T47D (cell line): ENCODE measurements around the gene DCC.
A peak's percentile ranks its signal among the peaks of the same experiment; 100 is the strongest.

Experiments used
- DNase-seq, 2 experiments: peaks; one replicate each; pipeline versions ENCODE4 v3.0.0 to v3.0.0-alpha.2; 2011 to 2012; ENCODE audit warnings: low read depth in 1 of 2, low spot score in 1 of 2
- JUND ChIP-seq: IDR thresholded peaks from 2 replicates; pipeline ENCODE4 v1.6.1; 2012; ENCODE audit warnings: low read depth
- in situ Hi-C: cut with HindIII; loops from 2 replicates; pipeline ENCODE4 v1.10.0; 2016; ENCODE audit warnings: low sequenced_read_pairs, low pct_unique_long_range_greater_than_20kb

The DCC gene

GRCh38 chr18:52995875-52996274 is 655.9 kb downstream of the DCC start:
- DNase-seq = no peak
- in situ Hi-C loops = no loop called here
- no peak for TF ChIP-seq JUND

GRCh38 chr18:52999633-53000032 is 659.6 kb downstream of the DCC start:
- in situ Hi-C loops = no loop called here
- no peak for DNase-seq
- TF ChIP-seq JUND = no peak

GRCh38 chr18:53004798-53005197 is 664.8 kb downstream of the DCC start:
- DNase-seq = peak in 1 of 2 experiments; percentile 2
- TF ChIP-seq JUND = no peak
- in situ Hi-C loops = no loop called here

DNA sequence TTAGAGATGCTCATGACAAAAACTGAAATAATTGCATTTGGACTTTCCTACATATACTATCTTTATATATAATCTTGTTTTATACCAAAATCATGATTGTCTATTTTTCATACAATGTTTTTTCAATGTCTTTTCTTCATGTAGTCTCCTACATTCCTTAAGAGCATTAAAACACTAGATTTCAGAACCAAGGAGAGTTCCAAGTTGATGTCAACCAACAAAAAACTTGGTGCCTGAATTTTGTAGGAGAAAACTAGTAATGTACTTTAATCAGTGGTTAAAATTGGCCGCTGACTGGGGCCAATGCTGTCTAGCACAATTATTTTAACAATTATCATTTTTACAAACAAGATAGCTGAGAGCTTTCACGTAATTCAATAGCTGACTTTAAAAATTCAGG is 678.8 kb downstream of the DCC start:
- in situ Hi-C loops = no loop called here
- DNase-seq = peak in 1 of 2 experiments; percentile 40
- TF ChIP-seq JUND = no peak

DNA sequence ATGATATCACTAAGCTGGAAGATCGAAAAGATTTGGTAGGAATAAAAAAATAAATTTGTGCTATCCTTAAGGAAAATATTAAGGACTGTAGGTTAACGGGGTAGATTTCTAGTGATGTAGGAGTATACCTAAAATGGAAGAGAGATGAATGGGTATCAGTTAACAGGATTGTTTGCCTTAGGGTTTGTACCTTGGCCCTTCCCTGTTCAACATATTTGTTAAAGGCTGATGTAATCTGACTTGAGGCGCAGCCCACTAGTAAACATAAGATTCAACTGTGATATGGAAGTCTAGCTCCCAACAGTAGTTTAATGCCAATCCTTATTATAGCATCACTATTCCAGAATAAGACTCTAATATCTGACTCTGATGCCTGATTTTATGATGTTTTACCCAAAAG is 685.2 kb downstream of the DCC start:
- DNase-seq = peak in 1 of 2 experiments; percentile 5
- in situ Hi-C loops = no loop called here
- no peak for TF ChIP-seq JUND

DNA sequence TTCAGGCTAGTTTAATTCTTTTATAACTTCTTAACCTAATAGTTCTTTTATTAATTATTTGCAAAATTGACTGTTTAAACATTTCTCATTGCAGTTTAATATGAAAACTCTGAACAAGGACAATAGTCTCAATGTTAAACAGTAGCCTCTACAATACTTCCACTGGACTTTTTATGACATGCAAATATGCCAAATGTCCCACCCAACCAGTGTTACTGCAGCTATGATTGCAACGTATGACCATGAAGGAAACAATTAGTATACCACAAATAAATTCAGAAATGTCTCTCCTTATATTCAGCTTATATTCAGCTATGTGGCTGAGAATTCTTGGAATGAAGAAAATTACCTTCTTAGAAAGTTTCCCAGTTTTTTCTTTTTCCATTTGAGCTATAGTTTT is 688.6 kb downstream of the DCC start:
- in situ Hi-C loops = no loop called here
- no peak for TF ChIP-seq JUND
- DNase-seq = no peak

DNA sequence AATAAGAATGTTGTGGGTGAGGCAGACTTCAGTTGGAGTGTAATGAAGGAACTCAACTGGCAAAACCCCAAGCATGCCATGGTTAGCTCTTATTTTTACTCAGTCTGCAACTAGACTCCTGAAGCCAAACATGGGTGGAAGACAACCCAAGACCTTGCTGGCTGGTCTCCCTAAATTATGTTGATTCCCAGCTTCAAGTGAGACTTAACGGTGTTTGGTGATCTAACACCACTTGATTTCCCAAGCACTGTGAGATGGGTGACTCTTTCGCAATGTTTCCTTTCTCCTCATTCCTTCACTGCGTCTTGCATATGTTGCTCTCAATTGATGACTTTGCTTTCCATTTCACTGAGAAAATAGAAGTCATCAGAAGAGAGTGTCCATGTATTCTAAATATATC is 693.1 kb downstream of the DCC start:
- in situ Hi-C loops = no loop called here
- TF ChIP-seq JUND = no peak
- DNase-seq = no peak

GRCh38 chr18:53038608-53039007 is 698.6 kb downstream of the DCC start:
- in situ Hi-C loops = no loop called here
- no peak for TF ChIP-seq JUND
- no peak for DNase-seq

GRCh38 chr18:53040286-53040685 is 700.3 kb downstream of the DCC start:
- in situ Hi-C loops = no loop called here

DNA sequence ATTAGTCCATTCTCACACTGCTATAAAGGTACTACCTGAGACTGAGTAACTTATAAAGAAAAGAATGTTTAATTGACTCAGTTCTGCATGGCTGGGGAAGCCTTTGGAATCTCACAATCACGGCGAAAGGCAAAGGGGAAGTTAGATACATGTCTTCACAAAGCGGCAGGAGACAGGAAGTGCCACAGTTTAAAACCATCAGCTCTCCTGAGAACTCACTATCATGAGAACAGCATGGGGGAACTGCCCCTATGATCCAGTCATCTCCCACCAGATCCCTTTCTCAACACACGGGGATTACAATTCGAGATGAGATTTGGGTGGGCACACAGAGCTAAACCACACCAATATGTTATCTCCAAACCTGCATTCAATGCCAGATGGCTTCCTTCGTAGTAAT is 716.1 kb downstream of the DCC start:
- TF ChIP-seq JUND = no peak
- DNase-seq = no peak
- in situ Hi-C loops = no loop called here

More at GRCh38 chr18:53040286-53040685, 700.3 kb downstream of the DCC start:
- TF ChIP-seq JUND = no peak
- DNase-seq = no peak

- no peak for DNase-seq
- in situ Hi-C loops = no loop called here
- TF ChIP-seq JUND = no peak
Measured at GRCh38 chr18:53070788-53071187, 730.8 kb downstream of the DCC start.

GRCh38 chr18:53080687-53081086 is 740.7 kb downstream of the DCC start:
- in situ Hi-C loops = no loop called here
- DNase-seq = no peak
- no peak for TF ChIP-seq JUND

GRCh38 chr18:53093636-53094035 is 753.6 kb downstream of the DCC start:
- no peak for DNase-seq
- in situ Hi-C loops = no loop called here
- no peak for TF ChIP-seq JUND

DNA sequence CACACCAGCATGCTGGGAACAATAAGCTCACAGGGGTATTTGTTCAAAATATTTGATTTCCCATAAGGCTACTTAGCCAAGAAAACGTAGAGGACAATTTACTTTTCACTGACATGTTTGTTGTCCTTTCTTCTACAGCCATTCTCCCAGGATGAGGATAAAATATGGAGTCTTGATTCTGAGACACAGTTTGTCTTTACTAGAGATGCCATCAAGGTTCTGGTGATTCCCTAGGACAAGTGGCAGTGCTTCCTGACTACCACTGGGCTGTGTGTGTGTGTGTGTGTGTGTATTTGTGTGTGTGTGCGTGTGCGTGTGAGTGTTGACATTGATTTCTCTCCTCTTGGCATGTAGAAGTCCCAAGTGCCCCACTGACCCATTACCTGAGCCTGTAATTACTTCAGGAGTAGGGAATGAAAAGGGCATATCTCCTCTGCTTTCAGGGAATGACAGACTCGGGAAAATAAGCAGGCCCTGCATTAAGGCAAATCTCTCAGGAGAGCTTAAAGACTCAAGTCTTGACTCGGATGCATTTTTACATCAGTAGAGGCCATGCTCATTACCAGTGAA is 761.6 kb downstream of the DCC start:
- in situ Hi-C loops = no loop called here
- TF ChIP-seq JUND = no peak
- no peak for DNase-seq
